Fibroblast of the conjunctiva (primary cell): Measurements from ENCODE around the gene CCDC126.
"Not testable (repeated sequence)": the region's sequence is repeated elsewhere in the genome, so short reads cannot be mapped to it uniquely, and the experiment has no call there.

Experiments
- DNase-seq: peaks from one replicate; pipeline ENCODE4 v3.0.0-alpha.2; 2010; ENCODE audit warnings: low read depth

CCDC126 gene

DNA sequence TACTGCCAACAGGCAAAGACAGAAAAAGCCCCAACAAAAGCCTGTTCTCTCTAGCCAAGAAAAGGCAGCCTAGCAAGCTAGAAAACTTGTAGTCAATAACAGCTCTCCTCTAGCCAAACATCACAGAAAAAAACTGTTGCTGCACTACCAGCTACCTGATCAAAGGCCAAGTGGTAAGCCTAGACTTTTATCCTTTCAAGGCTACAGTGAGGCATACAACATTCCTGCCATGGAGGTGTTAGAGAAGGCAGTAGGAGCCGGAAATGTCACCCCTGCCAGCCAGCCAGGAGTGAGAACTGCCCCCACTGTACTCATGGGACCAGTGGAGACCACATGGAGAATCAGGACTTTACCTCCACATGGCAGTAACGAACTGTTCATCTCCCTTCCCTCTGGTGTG lies 31.2 kb downstream of the CCDC126 start:
- no peak for DNase-seq

DNA sequence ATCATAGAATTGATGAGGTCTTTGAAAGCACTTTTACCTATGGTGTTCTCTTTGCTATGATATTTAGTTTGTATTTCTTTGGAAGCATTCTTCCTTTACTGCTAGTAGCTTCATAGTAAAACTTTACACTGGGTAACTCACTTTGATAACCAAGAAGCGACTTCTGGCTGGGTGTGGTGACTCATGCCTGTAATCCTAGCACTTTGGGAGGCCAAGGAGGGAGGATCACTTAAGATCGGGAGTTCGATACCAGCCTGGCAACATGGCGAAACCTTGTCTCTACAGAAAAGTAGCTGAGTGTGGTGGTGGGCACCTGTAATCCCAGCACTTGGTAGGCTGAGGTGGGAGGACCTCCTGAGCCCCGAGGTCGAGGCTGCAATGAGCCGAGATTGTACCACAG lies 36.2 kb downstream of the CCDC126 start:
- no peak for DNase-seq

DNA sequence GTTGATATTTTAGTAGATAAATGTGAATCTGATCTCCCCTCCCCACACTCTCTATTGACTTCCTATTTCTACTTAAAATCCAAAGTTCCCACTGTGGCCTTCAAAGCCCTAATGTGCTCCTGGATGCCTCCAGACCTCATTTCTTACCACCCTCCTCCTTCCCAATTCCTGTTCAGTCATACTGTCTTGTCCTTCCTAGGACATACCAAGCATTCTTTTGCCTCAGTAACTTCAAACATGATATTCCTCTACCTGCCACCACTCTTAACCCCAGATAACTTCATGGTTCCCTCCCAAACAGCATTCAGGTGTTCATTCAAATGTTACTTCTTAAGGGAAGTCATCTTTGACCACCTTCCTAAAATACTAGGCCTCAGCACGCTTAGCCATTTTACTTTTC lies 48.6 kb downstream of the CCDC126 start:
- DNase-seq: no peak

DNA sequence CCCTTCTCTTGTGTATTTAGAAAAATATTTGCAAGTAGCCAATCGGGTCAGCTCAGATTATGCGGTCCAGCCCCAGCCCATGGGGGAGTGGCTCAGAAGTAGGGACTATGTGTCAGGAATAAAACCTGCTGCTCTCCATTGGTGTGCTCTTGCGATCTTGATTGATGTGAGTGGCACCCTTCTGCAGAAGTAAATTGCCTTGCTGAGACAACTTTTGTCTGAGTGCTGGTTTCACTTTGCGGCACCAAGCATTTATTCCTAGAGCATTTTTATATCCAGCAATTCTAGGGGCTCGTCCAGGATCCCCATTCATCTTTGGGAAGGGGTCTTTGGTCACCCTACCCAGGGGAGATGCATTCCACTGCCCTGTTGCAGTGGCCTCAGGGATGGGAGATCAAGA lies 56.8 kb downstream of the CCDC126 start:
- DNase-seq: no peak

DNA sequence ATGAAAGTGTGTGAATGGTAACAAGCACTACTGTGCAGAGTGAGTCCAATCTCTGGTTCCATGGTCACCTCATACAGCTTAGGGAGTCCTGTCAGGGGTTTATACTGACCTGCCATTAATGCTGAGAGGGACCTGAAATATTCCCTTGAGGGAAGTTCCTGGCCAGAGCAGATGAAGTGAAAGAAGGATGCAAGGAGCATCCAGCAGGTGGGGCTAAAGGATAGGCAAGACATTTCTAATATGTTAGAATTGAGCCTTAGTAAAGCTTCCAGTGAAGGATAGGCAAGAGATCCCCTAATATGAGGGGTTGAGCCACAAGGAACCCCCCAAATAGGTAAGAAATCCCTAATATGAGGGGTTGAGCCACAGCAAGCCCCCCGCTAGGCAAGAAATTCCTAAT lies 57.3 kb downstream of the CCDC126 start:
- DNase-seq: no peak

DNA sequence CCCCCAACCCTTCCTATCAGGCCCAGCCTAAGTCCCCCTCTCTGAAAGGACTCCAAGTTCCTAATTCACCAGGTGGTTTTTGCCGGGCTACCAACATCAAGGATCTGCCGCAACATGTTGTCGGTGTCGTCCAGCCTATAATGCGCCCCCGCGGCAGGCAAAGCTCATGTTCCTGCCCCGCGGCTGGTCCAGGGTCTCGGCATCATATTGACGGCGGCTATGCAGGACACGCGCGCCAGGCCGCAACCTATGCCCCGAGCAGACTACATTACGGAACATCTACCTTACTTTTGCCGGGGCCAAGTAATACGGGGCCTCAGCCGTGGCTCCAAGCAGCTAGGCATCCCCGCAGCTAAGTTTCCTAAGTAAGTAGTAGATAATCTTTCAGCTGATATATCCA lies 58.3 kb downstream of the CCDC126 start:
- DNase-seq: no peak

DNA sequence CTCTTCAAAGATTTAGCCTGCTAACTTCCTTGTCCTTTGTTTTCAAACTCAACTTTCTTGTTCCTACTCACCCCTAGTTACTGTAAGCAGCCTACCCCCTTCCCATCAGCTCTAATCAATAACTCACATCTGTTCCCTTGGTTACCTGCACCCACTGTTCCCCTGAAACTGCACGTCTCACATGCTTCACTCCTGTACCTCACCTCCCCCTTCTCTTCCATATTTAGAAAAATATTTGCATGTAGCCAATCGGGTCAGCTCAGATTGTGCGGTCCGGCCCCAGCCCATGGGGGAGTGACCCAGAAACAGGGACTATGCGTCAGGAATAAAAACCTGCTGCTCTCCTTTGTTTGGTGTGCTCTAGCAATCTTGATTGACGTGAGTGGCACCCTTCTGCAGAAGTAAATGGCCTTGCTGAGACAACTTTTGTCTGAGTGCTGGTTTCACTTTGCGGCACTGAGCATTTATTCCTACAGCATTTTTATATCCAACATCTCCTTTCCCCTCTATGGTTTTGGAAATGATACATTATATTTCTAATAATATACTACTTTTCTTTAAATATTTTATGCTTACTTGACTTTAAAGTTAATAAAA lies 61.7 kb downstream of the CCDC126 start:
- no peak for DNase-seq

DNA sequence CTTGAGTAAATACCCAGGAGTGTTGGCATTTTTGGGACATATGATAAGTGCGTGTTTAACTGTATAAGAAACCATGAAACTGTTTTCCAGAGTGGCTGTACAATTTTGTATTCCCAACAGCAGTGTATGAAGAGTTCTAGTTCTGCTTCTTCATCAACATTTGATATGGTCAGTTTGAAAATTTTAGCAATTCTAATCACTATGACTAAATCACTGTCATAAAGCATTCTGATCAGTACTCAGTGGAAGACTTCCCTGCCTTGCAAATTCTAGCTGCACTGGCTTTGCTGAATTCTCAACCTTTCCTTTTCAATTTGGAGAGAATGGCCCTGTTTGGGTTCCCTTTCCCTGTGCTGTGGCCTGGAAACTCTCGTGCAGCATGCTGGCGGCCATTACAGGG lies 64.2 kb downstream of the CCDC126 start:
- DNase-seq: no peak

DNA sequence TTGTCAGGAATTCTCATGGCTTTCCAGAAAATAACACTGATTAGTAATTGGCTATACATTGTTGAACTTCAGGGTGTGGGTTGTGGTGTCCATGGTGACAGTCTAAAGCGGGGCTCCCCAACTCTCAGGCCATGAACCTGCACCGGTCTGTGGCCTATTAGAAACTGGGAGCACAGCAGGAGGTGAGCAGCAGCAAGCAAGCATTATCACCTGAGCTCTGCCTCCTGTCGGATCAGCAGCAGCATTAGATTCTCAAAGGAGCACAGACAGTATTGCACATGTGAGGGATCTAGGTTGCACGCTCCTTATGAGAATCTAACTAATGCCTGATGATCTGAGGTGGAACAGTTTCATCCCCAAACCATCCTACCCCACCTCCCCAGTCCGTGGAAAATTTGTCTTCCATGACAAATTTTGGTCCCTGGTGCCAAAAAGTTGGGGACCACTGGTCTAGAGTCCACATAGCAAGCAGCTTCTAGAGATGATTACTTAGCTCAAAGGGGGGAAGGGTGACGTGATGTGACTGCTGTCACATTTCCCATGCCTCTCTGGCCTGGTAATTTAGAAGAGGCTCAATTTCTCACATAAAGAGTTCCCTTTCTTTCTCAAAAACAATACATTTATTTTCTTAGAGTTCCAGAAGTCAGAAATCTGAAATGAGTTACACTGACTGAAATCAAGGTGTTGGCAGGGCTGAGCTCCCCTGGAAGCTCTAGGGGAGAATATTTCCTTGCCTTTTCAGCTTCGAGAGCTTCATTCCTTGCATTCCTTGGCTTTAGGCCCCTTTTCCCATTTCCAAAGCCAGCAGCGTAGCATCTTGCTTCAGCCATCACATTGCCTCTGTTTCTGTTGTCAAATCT lies 65.2 kb downstream of the CCDC126 start:
- no peak for DNase-seq

DNA sequence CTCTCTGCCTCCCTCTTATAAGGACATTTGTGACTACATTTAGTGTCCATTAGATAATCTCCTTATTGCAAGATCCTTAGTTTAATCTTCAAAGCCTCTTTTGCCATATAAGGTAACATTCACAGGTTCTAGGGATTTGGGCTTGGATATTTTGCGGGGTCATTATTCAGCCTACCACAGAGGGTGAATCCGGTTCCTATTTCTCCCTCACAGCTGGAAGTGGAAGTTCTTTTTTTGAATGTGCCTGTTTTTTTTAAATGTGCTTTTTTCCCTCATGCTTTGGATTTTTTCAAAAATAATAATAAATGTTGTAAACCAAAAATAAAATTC lies 65.8 kb downstream of the CCDC126 start:
- DNase-seq: no peak

DNA sequence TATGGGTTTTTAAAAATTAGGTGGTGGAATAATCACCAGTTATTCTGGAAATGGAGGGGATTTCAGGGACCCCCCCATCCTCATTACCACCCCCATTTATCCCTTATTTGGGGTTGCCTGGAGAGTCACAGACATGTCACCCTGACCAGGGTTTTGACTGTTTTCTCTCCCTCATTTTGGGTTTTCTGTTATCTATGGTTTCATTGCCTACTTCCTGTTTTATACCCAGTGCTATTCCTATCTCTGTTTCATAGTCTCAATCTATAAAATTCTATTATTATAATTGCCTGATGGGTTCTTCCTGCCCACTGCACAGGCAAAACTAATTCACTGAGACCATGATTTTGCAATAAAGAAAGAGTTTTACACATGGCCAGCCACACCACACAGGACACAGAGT lies 66.9 kb downstream of the CCDC126 start:
- DNase-seq: no peak

DNA sequence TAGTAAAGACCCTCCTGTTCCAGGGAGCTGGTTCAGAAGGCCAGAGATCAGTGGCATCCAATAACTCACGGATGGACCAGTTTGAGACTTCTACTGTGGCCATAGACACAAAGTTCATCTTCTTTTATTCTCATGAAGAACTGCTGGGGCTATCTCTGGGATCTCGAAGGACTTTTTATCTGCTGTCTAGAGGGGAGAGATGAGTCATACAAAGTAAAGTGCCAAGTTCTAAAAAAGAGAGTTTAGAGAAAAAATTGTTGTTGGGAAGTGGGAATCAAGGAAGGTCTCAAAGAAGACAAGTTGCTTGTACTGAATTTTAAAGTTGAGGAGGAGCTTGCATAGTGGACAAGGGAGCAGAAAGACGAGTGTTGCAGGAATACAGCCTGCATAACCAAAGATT lies 74.9 kb downstream of the CCDC126 start:
- DNase-seq: no peak

DNA sequence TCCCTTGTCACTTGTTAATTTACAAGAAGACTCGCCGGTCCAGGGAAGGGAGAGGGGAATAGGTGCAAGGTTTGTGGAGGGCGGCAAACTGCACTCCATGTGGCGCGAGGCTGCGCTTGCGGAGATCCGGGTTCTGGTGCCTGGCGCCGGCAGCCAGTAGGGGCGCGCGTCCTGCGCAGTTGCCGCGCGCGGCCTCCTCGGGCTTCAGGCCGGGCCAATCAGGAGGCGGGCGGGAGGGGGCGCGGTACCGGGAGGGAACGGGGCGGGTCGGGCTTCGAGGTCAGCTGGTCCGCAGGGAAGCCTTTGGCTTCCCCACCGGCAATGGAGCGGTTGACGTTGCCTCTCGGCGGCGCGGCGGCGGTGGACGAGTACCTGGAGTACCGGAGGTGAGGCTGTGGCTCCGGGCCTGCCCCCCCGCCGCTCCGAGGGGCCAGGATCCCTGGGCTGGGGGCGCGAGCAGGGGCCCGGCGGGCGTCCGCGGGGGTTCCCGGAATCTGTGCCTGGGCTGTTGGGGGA lies 82.8 kb downstream of the CCDC126 start, which contains the start of gene FAM221A:
Gene FAM221A, plus strand, starts transcription at position 302 of the 516 bp plus-strand sequence. Its CDS starts 20 bp downstream, at position 322.
- peak; percentile 56 for DNase-seq

DNA sequence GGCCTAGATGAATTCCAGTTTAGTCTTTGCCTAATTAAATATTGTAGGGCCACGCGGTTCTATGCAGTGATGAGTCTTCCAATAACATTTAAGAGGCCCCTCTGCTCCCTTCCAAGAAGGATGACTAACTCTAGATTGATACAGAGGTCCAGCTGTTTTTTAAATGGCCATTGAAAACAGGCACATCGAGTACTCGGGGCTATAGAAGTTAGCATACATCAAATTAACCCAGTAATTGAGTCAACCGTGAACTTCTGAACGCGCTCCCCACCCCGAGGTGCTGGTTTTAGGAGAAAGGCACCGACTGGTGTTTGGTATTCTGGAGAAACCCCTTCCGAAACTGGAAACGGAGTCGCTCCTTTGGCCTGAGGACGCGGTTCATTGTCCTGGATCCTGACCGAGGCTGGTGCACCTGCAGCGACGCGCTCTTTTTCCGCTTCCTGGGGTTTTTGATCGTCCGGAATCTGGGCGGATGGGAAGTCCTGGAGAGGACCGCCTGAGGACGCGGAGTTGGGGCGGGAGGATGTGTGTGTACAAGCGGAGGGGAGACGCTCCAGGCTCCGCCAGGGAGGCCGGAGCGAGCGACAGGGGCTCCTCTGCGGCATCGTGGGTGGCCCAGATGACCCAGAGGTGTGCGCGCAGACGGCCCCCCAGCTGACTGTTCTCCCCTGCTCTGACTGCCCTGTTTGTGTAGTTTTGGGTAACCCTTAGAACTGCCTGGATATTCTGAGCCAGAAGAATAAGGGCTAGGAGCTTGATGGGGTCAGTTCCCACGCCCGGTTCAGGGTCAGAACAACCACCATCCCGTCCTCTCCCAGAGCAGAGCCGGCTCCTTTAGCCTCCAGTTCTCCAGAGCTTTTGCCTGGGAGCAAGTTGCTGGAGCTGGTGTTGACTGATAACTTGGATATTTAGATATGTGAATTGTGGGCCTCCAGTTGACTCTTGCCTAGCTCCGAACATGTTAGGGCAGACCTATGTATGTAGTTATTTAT lies 83.5 kb downstream of the CCDC126 start:
- peak; percentile 2 for DNase-seq

DNA sequence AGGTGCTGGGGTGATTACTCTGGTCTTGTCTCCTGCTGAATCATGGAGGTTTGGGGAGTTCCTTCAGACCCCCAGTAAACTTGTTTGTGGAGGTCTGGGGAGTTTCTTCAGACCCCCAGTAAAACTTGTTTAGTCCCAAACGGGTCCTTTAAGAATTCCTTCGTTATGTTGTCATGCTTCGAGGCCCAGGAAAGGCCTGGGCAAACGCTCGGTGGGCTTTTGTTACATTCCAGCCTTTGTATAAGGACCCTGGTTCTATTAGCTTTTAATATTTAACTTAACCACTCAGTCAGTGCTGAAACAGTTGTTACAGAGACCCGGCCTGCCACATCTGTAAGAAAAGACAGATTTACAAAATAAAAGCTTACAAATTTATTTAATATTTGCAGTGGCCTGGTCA lies 86.9 kb downstream of the CCDC126 start:
- not testable (repeated sequence) for DNase-seq

DNA sequence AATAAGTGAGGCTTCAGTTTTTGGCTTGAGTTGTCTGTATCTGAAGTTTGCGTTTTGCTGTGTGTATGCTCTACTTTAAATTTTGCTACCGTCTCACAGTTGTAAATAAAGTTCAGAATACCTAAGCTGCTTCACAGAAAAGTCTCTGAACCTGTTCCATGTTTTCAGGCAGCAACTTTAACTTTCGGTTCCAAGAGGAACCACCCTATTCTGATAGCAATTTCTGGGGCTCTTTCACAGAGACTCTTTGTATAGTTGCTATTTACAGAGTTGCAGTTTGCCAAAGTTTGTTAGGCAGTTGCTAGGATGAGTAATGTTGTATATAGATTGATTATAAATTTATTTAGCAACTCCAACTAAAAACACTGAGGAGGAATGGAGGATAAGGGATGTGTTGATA lies 88.5 kb downstream of the CCDC126 start:
- DNase-seq: peak; percentile 3

DNA sequence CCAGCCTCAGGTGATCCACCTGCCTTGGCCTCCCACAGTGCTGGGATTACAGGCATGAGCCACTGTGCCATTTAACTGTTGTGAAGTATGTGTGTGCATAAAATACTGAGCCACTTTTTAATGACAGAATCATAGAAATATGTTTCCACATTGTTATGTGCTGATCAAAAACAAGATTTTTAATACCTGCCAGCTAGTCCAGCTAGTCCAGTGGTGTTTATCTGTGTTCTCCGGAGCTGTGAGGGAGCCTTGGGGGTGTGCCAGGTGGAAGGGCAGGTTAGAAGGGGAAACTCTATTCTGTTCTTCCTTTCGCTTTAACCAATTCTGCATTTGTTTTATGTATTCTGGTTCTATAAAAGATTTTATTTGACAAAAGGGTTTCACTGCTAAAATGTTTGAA lies 89.8 kb downstream of the CCDC126 start:
- DNase-seq: no peak

DNA sequence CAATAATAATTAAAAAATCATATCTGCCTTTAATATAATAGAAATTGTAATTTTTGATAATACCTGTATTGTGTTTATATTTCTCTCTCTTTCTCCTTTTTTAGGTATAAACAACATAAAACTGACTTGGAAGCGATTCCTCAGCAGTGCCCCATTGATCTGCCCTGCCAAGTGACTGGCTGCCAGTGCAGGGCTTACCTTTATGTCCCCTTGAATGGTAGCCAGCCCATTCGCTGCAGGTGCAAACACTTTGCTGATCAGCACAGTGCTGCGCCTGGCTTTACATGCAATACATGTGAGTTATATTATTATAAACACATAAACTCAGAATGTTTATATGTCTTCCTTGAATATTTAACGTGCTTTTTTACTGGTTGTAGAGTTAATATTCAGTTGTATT lies 92.0 kb downstream of the CCDC126 start:
- DNase-seq: no peak

DNA sequence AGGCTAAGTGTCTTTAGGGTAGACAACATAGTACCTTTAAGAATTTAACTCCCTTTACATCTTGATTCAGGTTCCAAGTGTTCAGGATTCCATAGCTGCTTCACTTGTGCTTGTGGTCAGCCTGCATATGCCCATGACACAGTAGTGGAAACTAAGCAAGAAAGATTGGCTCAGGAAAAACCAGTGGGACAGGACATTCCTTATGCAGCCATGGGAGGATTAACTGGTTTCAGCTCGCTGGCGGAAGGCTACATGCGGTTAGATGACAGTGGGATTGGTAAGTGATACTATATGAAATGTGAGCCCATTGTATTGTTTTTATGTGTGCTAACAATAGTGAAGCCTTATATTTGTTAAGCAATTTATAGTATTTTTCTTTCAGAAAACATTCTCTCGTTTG lies 94.1 kb downstream of the CCDC126 start:
- DNase-seq: no peak

DNA sequence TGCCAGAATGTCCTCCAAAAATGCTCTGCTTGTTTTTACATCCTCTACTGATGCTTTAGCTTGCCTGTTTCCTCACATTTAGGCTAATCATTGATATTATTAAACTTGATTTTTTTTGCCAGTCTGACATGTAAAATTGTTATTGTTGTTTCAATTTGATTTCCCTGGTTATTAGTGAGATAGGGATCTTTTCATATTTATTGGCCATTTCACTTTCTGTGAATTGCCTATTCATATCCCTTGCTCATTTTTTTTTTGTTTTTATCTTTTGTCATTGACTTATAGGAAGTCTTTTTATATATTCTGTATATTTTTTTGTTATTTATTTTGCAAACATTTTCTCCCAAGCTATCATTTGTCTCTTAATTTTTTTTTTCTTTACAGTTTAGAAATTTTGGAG lies 96.0 kb downstream of the CCDC126 start:
- DNase-seq: no peak
